ENCODE results near the gene IPO13. TPM values are rescaled to one million over a fixed set of nuclear protein-coding genes. Genes with fewer than 3 reads are reported as not detected.

The IPO13 gene
- total RNA-seq, 2 donors from 2014 or later = 10.4 to 29.3 TPM

DNA sequence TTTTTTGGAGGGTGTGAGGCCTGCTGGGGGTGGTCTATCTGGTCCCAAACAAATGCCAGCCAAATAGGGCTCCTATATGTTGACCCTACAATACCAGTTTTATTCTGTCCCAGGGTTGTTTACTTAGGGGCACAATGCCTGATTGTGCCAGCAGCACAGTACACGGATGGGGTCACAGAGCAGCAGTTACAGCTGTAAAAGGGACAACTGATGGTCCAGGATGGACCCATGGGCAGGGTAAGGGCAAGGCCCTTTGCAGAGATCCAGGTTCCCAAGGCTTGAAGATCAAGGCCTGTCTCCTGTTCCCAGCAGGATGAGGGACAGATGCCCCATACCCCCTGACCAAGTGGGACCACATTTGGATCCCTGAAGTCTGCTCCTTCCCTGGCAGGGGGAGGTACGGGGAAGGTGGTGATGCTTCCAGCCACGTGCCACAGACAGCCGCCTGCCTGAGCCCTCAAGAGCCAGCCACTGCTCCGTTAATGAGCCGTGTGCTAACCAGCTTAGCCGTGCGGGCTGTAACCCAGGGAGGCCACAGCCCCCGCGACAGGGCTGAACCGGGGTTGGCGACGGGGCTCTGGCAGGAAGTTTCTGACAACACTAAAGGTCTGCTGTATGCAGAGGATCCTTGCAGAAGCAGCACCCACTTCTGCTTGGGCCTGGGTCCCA, 66.3 kb downstream of the IPO13 start:
- H3K36me3 ChIP-seq (replicated peaks in 1 of 2; ENCODE audit: insufficient read depth in 1 of 2, low read depth in 2 of 2) = no peaks in the 10 kb centered on the region
- no peak overlapping the region for H3K27ac ChIP-seq
- DNase-seq (peak in 1 of 4 donors; percentile 29), ATAC-seq (no peak)
- no peaks in the 10 kb centered on the region for H3K9me3 ChIP-seq
- intact Hi-C loops (cut with DNase I) = no loop called here
- no peak overlapping the region for H3K4me3 ChIP-seq
- WGBS, 2 donors = 49 to 58% methylated on average over 2 to 13 of the region's 13 CpGs
- H3K27me3 ChIP-seq = no peaks in the 10 kb centered on the region
- TF ChIP-seq, protein P1, sequence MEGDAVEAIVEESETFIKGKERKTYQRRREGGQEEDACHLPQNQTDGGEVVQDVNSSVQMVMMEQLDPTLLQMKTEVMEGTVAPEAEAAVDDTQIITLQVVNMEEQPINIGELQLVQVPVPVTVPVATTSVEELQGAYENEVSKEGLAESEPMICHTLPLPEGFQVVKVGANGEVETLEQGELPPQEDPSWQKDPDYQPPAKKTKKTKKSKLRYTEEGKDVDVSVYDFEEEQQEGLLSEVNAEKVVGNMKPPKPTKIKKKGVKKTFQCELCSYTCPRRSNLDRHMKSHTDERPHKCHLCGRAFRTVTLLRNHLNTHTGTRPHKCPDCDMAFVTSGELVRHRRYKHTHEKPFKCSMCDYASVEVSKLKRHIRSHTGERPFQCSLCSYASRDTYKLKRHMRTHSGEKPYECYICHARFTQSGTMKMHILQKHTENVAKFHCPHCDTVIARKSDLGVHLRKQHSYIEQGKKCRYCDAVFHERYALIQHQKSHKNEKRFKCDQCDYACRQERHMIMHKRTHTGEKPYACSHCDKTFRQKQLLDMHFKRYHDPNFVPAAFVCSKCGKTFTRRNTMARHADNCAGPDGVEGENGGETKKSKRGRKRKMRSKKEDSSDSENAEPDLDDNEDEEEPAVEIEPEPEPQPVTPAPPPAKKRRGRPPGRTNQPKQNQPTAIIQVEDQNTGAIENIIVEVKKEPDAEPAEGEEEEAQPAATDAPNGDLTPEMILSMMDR (IDR thresholded peaks at IDR 0.05) = no peak
- TF ChIP-seq POLR2A (IDR thresholded peaks at IDR 0.05) = no peak
- H3K4me1 ChIP-seq = peaks cover 19% of the 10 kb centered on the region

DNA sequence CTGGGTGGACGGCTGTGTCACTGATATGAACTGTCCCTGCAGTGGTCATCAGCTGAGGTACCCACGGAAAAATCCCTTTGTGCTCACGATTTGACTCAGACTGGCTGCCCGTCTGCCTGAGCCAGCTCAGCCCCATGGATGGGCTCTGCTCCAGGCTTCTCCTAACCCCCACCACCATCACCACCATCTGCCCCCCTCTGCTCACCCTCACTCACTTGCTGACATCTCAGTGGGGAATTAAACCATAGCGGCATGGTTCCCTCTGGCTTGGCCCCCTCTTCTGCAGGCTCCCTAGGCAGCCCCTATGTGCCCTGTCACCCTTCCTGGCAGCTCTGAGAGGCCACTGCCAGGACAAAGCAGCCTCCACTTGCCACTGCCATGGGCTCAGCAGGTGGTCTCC, 67.2 kb downstream of the IPO13 start:
- Histone ChIP-seq H3K27ac (no peak overlapping the region), H3K36me3 (replicated peaks in 1 of 2; ENCODE audit: insufficient read depth in 1 of 2, low read depth in 2 of 2) (no peaks in the 10 kb centered on the region), H3K9me3 (no peaks in the 10 kb centered on the region), H3K4me1 (peaks cover 19% of the 10 kb centered on the region), H3K27me3 (no peaks in the 10 kb centered on the region), H3K4me3 (no peak overlapping the region)
- no peak for DNase-seq
- ATAC-seq = no peak
- 73 to 74% methylated on average over 5 of the region's 5 CpGs for WGBS, 2 donors
- intact Hi-C loops (cut with DNase I) = no loop called here
- TF ChIP-seq POLR2A (IDR thresholded peaks at IDR 0.05) = no peak
- TF ChIP-seq, protein P1 (IDR thresholded peaks at IDR 0.05) = no peak

DNA sequence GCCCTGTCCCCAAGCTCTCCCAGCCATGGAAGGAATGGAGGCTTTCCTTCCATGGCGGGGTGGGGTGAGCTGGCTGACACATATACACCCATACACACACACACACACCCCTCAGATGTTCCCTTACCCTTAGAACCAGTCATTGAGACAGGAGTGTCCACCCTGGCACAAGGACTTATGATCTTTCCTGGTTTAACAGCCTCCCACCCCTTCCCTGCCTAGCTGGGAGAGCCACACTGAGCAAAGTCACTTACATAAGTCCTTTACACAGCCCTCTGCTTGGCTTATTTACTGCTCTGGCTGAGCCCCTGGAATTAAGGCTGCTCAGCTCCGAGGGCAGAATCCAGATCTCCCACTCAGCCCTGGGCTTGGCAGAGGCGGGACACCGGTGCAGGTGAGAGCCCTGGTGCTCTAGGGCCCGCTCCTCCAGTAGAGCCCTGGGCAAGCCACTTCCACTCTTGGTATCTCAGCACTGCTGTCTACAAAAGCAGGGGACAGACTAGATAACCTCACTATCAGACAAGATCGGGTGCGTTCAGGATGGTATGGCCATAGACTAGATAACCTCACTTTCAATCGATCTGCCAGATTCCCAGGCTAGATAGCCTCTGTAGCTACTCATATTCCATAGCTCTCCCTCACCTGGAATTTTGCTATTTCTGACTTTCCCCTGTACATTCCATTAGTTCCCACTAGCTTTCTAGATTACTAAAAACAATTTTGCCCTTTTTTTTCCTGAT, 67.8 kb downstream of the IPO13 start:
- ATAC-seq = no peak
- WGBS, 2 donors = 51 to 65% methylated on average over 5 to 8 of the region's 8 CpGs
- Histone ChIP-seq H3K27me3 (no peaks in the 10 kb centered on the region), H3K27ac (no peak overlapping the region), H3K9me3 (no peaks in the 10 kb centered on the region), H3K36me3 (replicated peaks in 1 of 2; ENCODE audit: insufficient read depth in 1 of 2, low read depth in 2 of 2) (no peaks in the 10 kb centered on the region), H3K4me3 (no peak overlapping the region), H3K4me1 (peaks cover 19% of the 10 kb centered on the region)
- no peak for DNase-seq
- intact Hi-C loops (cut with DNase I) = no loop called here
- TF ChIP-seq, protein P1 (IDR thresholded peaks at IDR 0.05) = no peak
- no peak for TF ChIP-seq POLR2A (IDR thresholded peaks at IDR 0.05)

DNA sequence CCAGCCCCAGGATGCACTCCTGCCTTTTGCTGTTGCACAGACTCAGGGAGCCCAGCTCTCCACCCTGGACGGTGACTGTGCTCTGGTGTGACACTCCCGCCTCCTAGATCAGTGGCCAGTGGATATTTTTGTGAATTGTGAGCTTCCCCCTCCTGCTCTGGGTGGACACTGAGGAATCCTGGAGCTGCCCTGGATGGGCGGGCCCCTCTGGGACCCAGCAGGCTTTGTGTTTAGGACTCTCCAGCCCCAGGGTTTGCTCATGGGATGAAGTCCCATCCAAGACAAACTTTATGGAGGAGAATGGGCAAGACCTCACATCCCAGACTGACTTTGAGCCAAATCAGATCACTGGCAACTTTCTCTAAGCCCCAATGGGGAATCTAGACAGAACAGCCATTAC, 68.5 kb downstream of the IPO13 start:
- Histone ChIP-seq H3K27me3 (no peaks in the 10 kb centered on the region), H3K27ac (no peak overlapping the region), H3K4me1 (peaks cover 19% of the 10 kb centered on the region), H3K4me3 (no peak overlapping the region), H3K9me3 (no peaks in the 10 kb centered on the region), H3K36me3 (replicated peaks in 1 of 2; ENCODE audit: insufficient read depth in 1 of 2, low read depth in 2 of 2) (no peaks in the 10 kb centered on the region)
- intact Hi-C loops (cut with DNase I) = no loop called here
- ATAC-seq = no peak
- no peak for DNase-seq
- TF ChIP-seq POLR2A (IDR thresholded peaks at IDR 0.05) = no peak
- TF ChIP-seq, protein P1 (IDR thresholded peaks at IDR 0.05) = no peak
- WGBS, 2 donors = 71 to 79% methylated on average over 3 of the region's 3 CpGs
